GM10248 (cell line): Measurements from ENCODE around the gene L1CAM.
"Not testable (repeated sequence)": the region's sequence is repeated elsewhere in the genome, so short reads cannot be mapped to it uniquely, and the experiment has no call there.

Source experiments
- CTCF ChIA-PET: fragments of 300-600 bp; sonication (Branson Sonifier 250); formaldehyde crosslinking; extraction: SDS; loops from one replicate; lab custom pipeline; 2021; ENCODE audit warnings: antibody characterized with exemption; lab: Yijun Ruan, JAX
- POLR2A ChIA-PET: fragments of 350-650 bp; sonication (Branson Sonifier 250); formaldehyde crosslinking; extraction: SDS; loops from one replicate; lab custom pipeline; 2020; ENCODE audit warnings: antibody characterized with exemption; lab: Yijun Ruan, JAX
- DNase-seq: peaks from one replicate; pipeline ENCODE4 v3.0.0; 2012; ENCODE audit errors: extremely low spot score
- TF ChIP-seq, protein P1 (sequence below): IDR thresholded peaks from 2 replicates; pipeline ENCODE4 v1.5.1; 2012; ENCODE audit warnings: mild to moderate bottlenecking, low read depth; ENCODE audit errors: extremely low read depth, missing control alignments, control extremely low read depth

L1CAM gene

GRCh38 chrX:153818571-153819383, 67.2 kb downstream of the L1CAM start:
- DNase-seq, result no peak
- POLR2A ChIA-PET, result no interaction called here
- CTCF ChIA-PET, result interaction anchor here (1.6 kb wide), 1 partner anchor 104 kb away, joined by 3 read pairs; no protein-coding TSS in a partner anchor
- TF ChIP-seq, protein P1, sequence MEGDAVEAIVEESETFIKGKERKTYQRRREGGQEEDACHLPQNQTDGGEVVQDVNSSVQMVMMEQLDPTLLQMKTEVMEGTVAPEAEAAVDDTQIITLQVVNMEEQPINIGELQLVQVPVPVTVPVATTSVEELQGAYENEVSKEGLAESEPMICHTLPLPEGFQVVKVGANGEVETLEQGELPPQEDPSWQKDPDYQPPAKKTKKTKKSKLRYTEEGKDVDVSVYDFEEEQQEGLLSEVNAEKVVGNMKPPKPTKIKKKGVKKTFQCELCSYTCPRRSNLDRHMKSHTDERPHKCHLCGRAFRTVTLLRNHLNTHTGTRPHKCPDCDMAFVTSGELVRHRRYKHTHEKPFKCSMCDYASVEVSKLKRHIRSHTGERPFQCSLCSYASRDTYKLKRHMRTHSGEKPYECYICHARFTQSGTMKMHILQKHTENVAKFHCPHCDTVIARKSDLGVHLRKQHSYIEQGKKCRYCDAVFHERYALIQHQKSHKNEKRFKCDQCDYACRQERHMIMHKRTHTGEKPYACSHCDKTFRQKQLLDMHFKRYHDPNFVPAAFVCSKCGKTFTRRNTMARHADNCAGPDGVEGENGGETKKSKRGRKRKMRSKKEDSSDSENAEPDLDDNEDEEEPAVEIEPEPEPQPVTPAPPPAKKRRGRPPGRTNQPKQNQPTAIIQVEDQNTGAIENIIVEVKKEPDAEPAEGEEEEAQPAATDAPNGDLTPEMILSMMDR, result no peak

GRCh38 chrX:153818064-153818463, 67.9 kb downstream of the L1CAM start:
- DNase-seq, CTCF ChIA-PET, POLR2A ChIA-PET: not testable (repeated sequence)

GRCh38 chrX:153816831-153817690, 68.9 kb downstream of the L1CAM start:
- ChIA-PET CTCF (no interaction called here), POLR2A (no interaction called here)
- DNase-seq, result no peak
- TF ChIP-seq, protein P1, result no peak

DNA sequence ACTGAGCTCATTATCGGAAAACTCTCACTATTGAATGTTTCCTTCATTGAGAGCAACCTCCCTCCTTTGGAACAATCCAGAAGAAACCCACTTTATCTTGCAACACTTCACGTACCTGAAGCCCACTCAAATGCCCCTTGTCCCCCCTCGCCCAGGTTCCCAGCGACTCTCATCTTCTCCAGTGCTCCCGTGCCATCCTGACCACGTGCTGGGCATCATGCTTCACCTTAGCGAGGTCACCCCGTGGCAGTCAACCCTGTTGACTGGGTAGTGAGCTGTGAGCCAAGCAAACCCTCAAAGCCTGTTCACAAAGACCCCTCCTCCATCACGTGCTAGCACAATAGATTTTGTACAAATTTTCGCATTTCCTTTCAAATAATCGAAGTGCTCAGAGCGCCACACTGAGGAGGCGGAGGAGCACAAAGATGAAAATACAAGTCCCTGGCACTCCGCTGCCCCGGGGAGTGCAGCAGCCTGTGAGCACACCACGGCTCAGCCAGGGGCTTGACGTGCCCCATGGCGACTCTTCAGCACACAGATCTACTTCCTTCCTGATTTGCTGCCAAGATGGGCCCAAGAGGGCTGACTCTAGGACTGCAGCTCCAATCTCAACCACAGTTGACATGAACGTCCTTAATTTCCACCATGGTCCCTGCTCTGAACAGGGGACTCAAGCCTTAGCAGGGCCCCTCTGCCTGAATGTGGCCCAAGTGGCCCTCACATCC, 71.2 kb downstream of the L1CAM start:
- CTCF ChIA-PET, result no interaction called here

GRCh38 chrX:153813161-153813560, 72.8 kb downstream of the L1CAM start:
- DNase-seq, result no peak
- TF ChIP-seq, protein P1, result no peak
- POLR2A ChIA-PET, result no interaction called here
- CTCF ChIA-PET, result no interaction called here

More for the DNA sequence above, 71.2 kb downstream of the L1CAM start:
- POLR2A ChIA-PET, result no interaction called here
- TF ChIP-seq, protein P1, result no peak
- no peak for DNase-seq

- ChIA-PET POLR2A (no interaction called here), CTCF (no interaction called here)
- DNase-seq, result no peak
- TF ChIP-seq, protein P1, result no peak
Observed at GRCh38 chrX:153812220-153812619, 73.8 kb downstream of the L1CAM start.
